Measurements from ENCODE around the gene PRDX6.

The PRDX6 gene

GRCh38 chr1:173532237-173532636 lies 55.1 kb downstream of the PRDX6 start:
- no peak overlapping the region for H3K4me3 ChIP-seq (replicated peaks; ENCODE audit: low read depth, low read length)
- TF ChIP-seq, protein P1, sequence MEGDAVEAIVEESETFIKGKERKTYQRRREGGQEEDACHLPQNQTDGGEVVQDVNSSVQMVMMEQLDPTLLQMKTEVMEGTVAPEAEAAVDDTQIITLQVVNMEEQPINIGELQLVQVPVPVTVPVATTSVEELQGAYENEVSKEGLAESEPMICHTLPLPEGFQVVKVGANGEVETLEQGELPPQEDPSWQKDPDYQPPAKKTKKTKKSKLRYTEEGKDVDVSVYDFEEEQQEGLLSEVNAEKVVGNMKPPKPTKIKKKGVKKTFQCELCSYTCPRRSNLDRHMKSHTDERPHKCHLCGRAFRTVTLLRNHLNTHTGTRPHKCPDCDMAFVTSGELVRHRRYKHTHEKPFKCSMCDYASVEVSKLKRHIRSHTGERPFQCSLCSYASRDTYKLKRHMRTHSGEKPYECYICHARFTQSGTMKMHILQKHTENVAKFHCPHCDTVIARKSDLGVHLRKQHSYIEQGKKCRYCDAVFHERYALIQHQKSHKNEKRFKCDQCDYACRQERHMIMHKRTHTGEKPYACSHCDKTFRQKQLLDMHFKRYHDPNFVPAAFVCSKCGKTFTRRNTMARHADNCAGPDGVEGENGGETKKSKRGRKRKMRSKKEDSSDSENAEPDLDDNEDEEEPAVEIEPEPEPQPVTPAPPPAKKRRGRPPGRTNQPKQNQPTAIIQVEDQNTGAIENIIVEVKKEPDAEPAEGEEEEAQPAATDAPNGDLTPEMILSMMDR (IDR thresholded peaks at IDR 0.05; ENCODE audit: low read depth, low read length, missing control alignments): no peak
- no peak for DNase-seq (ENCODE audit: extremely low read depth, low read depth)

DNA sequence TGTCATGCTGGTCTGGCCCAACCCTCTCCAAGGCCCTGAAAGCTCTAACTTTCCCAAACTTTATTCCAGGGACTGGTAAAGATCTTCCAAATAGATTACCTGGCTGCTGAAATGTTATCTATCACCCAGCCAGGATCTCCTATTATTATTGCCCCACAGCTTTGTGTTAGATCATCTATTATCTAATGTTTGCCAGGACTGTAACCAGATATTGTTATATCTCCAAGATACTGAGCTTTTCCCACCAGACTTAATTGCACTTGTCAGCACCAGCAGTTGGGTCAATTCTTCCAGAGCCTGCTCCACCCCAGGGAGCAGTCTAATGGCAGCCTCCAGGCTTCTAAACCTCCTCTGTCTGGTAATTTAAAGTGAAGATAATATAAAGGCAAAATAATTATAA lies 59.1 kb downstream of the PRDX6 start:
- DNase-seq (ENCODE audit: extremely low read depth, low read depth): no peak
- H3K4me3 ChIP-seq (replicated peaks; ENCODE audit: low read depth, low read length): no peak overlapping the region
- TF ChIP-seq, protein P1 (IDR thresholded peaks at IDR 0.05; ENCODE audit: low read depth, low read length, missing control alignments): no peak
